NT2/D1 (cell line): Measurements from ENCODE around the gene TMEM245.

Experiments
- SUZ12 ChIP-seq: IDR thresholded peaks from 2 replicates; pipeline ENCODE4 v1.6.1; 2011; ENCODE audit not compliant: insufficient read length, insufficient read depth; ENCODE audit errors: extremely low read depth
- YY1 ChIP-seq: IDR thresholded peaks from 2 replicates; pipeline ENCODE4 v1.6.1; 2011; ENCODE audit not compliant: insufficient read length, insufficient read depth
- ZNF274 ChIP-seq: IDR thresholded peaks from 2 replicates; pipeline ENCODE4 v1.6.1; 2011; ENCODE audit warnings: mild to moderate bottlenecking, low read depth, low read length

GRCh38 chr9:109163194-109163593 lies 43.4 kb upstream of the TMEM245 start:
- no peak for TF ChIP-seq ZNF274
- TF ChIP-seq SUZ12: no peak
- TF ChIP-seq YY1: no peak
